HUES48 (cell line): Measurements from ENCODE around the gene MBL2.

Experiments
- H3K27ac ChIP-seq: one replicate; pipeline ENCODE4 v1.7.0; 2013; ENCODE audit warnings: low read depth, low read length, inconsistent platforms
- H3K27me3 ChIP-seq: 2 replicates; pipeline ENCODE4 v1.6.1; 2013; ENCODE audit warnings: mild to moderate bottlenecking, low read length; ENCODE audit not compliant: control insufficient read depth, insufficient read depth
- H3K36me3 ChIP-seq: 2 replicates; pipeline ENCODE4 v1.6.1; 2013; ENCODE audit warnings: low read length; ENCODE audit not compliant: control insufficient read depth, insufficient read depth
- H3K4me1 ChIP-seq: 2 replicates; pipeline ENCODE4 v1.6.1; 2013; ENCODE audit warnings: mild to moderate bottlenecking, low read length; ENCODE audit not compliant: control insufficient read depth, insufficient read depth
- H3K4me3 ChIP-seq: 2 replicates; pipeline ENCODE4 v1.5.1; 2013; ENCODE audit warnings: mild to moderate bottlenecking, low read depth, low read length
- H3K9ac ChIP-seq: 2 replicates; pipeline ENCODE4 v1.6.1; 2013; ENCODE audit warnings: mild to moderate bottlenecking, low read depth, low read length, moderate library complexity
- H3K9me3 ChIP-seq: 2 replicates; pipeline ENCODE4 v1.6.1; 2013; ENCODE audit warnings: low read length; ENCODE audit not compliant: control insufficient read depth, insufficient read depth

MBL2 gene

DNA sequence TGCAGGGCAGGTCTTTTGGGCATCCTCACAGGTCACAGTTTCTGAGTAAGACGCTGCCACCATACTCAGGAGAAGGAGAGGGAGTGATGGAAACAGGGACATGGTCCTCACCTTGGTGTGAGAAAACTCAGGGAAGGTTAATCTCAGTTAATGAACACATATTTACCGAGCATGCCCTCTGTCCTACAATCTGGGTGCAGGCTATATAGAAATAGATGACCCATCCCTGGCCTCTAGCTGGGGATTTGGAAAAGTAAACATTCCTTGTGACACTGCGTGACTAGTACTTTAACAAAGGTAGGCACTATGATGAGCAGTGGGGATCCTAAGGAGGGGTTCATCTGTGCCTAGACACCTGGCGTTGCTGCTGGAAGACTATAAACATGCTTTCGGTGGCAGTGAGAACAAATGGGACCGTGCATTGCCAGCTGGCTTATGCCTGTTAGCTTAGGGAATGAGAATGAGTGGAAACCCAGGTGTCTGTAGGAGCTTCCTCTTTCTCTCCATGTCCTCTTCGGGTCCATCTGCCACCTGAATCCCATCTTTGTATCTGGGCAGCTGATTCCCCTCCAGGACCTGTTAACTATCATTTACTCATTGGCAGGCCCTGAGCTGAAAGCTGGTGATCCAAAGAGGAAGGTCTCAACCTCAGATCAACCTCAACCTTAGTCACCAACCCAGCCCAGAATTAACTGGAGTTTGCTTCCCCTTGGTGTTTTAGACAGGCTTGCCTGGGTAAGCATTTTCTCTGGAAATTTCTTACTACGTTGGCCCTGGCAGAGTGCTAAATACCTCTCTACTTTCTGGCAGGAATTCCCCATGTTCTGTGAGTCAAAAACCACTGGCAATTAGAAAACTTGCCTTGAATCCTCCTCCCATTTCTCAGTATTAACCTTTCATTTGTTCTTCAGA lies 794 bp downstream of the MBL2 start:
- no peaks in the 10 kb centered on the region for H3K36me3 ChIP-seq
- H3K27ac ChIP-seq: no peak overlapping the region
- H3K9me3 ChIP-seq: no peaks in the 10 kb centered on the region
- no peak overlapping the region for H3K4me3 ChIP-seq
- no peaks in the 10 kb centered on the region for H3K27me3 ChIP-seq
- no peak overlapping the region for H3K9ac ChIP-seq
- H3K4me1 ChIP-seq: no peaks in the 10 kb centered on the region

DNA sequence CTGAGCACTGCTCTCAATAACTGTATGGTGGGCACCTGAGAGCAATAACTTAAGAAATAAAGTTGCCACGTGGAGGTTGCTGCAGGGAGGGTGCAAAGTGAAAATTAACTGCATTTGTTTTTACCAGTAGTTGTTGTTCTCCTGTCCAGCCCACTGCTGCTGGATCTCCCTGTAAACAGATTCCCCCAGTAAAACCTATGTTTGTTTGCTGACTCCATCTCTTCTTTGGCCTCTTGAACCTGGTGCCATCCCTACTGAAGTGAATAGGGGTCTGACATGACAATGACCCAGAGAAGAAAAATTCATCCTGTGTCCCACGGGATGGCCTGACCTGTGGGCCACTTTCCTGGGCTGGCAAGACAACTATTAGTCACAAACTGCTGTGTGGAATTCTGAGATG lies 1.7 kb downstream of the MBL2 start:
- Histone ChIP-seq H3K4me1 (no peaks in the 10 kb centered on the region), H3K36me3 (no peaks in the 10 kb centered on the region), H3K9ac (no peak overlapping the region), H3K27ac (no peak overlapping the region), H3K9me3 (no peaks in the 10 kb centered on the region), H3K27me3 (no peaks in the 10 kb centered on the region), H3K4me3 (no peak overlapping the region)

DNA sequence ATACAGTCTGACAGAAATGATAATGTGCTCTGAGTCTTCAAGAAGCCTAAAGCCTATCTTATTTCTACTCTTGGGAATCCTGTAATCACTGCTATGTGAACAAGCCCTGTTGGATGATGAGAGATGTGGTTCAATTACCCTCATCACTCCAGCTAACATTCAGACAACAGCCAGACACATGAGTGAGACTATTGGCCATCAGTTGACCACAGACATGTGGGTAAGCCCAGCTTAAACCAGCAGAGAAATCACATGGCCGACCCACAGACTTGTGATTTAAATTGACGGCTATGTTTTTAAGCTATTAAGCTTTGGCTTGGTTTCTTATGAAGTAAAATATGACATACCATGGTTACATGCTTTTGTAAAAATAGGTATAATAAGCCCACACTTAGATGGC lies 2.6 kb downstream of the MBL2 start:
- Histone ChIP-seq H3K9me3 (no peaks in the 10 kb centered on the region), H3K4me1 (no peaks in the 10 kb centered on the region), H3K27ac (no peak overlapping the region), H3K36me3 (no peaks in the 10 kb centered on the region), H3K9ac (no peak overlapping the region), H3K4me3 (no peak overlapping the region), H3K27me3 (no peaks in the 10 kb centered on the region)

DNA sequence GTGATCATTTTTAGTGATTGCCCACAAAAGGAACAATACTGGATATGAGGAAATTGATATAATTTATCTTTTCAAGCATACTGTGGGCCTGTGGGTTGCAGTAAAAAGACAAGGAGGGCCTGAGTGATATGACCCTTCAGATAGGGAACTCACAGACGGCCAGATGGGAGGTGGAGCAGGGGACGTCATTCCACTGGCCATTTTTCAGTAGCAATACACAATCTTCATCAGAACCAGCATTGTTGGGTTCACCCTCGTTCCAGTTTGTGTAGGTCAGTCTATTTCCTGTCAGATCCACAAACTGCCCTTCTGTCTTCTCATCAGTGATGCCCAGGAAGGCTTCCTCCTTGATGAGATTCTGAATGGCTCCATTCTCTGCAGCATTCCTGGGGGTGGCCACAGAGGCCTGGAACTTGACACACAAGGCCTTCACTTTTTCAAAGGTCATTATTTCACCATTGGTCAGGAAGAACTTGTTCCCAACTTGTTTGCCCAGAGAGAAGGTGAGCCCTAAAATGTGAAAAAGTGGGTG lies 4.5 kb downstream of the MBL2 start:
- Histone ChIP-seq H3K27me3 (no peaks in the 10 kb centered on the region), H3K4me3 (no peak overlapping the region), H3K4me1 (no peaks in the 10 kb centered on the region), H3K36me3 (no peaks in the 10 kb centered on the region), H3K27ac (no peak overlapping the region), H3K9ac (no peak overlapping the region), H3K9me3 (no peaks in the 10 kb centered on the region)

DNA sequence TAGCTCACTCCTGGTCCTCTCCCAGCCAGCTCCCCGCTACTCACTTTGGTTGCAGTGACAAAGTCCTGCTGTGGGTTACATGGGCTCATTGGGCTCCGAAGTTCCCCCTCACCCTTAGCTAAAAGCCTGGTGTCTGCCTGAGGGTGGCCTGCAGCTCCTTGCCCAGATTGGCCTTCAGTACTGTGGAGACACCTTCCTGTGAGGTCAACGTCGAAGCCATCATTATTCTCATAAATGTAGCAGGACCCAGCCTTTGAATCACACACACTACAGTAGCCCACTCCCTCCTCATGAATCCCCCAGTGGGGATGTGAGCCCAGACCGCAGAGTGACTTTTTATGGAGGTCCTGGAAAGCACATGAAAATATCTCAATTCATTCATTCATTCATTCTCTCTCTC lies 10.5 kb downstream of the MBL2 start:
- no peak overlapping the region for H3K9ac ChIP-seq
- H3K9me3 ChIP-seq: no peaks in the 10 kb centered on the region
- H3K4me1 ChIP-seq: no peaks in the 10 kb centered on the region
- H3K27ac ChIP-seq: no peak overlapping the region
- H3K4me3 ChIP-seq: no peak overlapping the region
- H3K36me3 ChIP-seq: no peaks in the 10 kb centered on the region
- H3K27me3 ChIP-seq: no peaks in the 10 kb centered on the region

DNA sequence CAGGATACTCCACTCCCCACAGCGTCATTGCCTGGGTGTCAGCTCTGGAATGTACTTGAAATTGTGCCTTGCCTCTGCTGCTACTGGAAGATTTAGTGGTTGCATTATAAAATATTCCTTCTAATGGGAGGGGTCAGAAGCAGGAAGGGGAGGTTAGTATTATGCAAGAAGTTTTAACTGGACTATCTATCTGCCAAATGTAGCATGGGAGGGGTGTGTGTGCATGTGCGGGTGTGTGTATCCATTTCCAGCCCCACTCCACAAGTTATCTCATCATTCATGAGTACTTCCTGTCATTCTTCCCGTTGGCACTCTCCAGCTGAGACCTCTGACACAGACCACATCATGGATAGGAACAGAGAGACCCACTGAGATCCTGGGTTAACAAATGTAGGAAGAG lies 13.4 kb downstream of the MBL2 start:
- no peaks in the 10 kb centered on the region for H3K36me3 ChIP-seq
- H3K9me3 ChIP-seq: no peaks in the 10 kb centered on the region
- H3K9ac ChIP-seq: no peak overlapping the region
- no peaks in the 10 kb centered on the region for H3K4me1 ChIP-seq
- no peak overlapping the region for H3K27ac ChIP-seq
- H3K27me3 ChIP-seq: no peaks in the 10 kb centered on the region
- H3K4me3 ChIP-seq: no peak overlapping the region

DNA sequence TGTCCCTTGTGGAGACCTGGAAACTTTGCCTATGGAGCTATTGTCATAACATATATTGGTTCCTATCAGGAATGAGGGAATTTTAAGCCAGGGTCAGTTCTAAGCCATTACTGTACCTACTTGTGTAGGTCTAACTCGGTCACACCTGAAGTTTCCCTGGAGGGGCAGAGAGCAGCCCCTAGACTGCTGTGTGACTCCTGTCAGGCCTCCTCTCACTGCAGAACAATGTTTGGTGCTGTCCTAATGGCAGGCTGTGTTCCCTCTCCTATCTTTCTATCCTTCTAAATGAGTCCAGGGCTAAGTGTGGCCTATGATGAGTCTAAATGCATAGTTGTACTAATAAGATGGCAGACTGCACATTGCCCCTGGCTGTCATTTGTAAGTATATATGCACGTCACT lies 14.2 kb downstream of the MBL2 start:
- no peaks in the 10 kb centered on the region for H3K36me3 ChIP-seq
- H3K4me1 ChIP-seq: no peaks in the 10 kb centered on the region
- H3K9me3 ChIP-seq: no peaks in the 10 kb centered on the region
- no peak overlapping the region for H3K9ac ChIP-seq
- no peaks in the 10 kb centered on the region for H3K27me3 ChIP-seq
- no peak overlapping the region for H3K4me3 ChIP-seq
- H3K27ac ChIP-seq: no peak overlapping the region

DNA sequence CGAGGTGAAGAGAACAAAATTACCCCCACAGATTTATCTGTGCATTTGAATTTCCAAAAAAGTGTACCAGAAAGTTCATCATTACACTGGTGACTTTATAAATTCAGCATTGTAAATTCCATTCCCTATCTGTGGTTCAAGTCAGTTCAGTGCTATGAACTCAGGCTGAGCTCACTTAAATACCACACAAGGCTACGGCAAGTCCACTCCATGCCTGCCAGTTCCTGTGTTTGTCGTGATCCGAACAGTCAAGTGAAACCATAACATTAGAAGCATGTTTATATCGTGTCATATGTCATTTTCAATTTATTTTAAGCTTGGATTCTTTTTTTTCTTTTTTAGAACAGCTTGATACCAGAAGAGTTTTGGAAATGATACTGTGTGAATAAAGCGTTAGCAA lies 14.8 kb downstream of the MBL2 start:
- Histone ChIP-seq H3K27ac (no peak overlapping the region), H3K9ac (no peak overlapping the region), H3K4me1 (no peaks in the 10 kb centered on the region), H3K27me3 (no peaks in the 10 kb centered on the region), H3K9me3 (no peaks in the 10 kb centered on the region), H3K4me3 (no peak overlapping the region), H3K36me3 (no peaks in the 10 kb centered on the region)

DNA sequence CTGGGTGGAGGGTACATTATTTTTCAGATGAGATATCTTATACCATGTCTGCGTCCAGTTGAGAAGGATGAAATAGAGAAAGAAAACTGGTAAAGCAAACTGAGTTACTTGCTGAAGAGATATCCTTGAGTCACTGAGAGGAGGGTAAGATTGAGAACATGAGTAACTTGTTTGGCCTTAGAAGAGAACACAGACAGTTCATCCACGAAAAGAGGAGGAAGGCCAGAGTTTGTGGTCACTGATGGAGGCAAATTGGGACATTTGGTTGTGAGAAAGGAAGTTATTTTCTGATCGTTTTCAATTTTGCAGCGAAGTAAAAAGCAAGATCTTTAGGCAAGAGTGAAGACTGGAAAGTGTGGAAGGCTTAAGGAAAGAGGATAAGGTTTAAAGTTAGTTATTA lies 15.6 kb downstream of the MBL2 start:
- Histone ChIP-seq H3K36me3 (no peaks in the 10 kb centered on the region), H3K9ac (no peak overlapping the region), H3K4me3 (no peak overlapping the region), H3K27ac (no peak overlapping the region), H3K27me3 (no peaks in the 10 kb centered on the region), H3K9me3 (no peaks in the 10 kb centered on the region), H3K4me1 (no peaks in the 10 kb centered on the region)

DNA sequence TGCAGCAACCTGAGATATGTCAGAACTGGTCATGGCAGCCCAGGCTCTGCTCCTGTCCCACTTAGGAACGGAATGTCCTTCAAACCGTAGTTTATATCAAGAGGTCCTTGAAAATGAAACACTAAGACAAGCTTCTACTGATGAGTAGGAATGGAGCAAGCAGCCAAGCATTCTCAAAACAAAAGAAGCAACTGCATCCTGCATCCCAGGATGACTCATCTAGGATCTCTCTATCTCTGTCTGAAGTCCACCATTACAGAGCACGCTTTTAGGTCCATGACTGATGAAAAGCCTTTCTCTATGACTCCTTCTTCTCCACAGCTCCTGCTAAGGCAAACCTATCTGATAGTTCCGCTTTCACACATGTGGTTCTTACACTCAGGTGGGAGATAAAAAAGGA lies 16.3 kb downstream of the MBL2 start:
- no peaks in the 10 kb centered on the region for H3K9me3 ChIP-seq
- H3K27me3 ChIP-seq: no peaks in the 10 kb centered on the region
- no peak overlapping the region for H3K9ac ChIP-seq
- H3K4me3 ChIP-seq: no peak overlapping the region
- no peaks in the 10 kb centered on the region for H3K4me1 ChIP-seq
- H3K36me3 ChIP-seq: no peaks in the 10 kb centered on the region
- no peak overlapping the region for H3K27ac ChIP-seq

DNA sequence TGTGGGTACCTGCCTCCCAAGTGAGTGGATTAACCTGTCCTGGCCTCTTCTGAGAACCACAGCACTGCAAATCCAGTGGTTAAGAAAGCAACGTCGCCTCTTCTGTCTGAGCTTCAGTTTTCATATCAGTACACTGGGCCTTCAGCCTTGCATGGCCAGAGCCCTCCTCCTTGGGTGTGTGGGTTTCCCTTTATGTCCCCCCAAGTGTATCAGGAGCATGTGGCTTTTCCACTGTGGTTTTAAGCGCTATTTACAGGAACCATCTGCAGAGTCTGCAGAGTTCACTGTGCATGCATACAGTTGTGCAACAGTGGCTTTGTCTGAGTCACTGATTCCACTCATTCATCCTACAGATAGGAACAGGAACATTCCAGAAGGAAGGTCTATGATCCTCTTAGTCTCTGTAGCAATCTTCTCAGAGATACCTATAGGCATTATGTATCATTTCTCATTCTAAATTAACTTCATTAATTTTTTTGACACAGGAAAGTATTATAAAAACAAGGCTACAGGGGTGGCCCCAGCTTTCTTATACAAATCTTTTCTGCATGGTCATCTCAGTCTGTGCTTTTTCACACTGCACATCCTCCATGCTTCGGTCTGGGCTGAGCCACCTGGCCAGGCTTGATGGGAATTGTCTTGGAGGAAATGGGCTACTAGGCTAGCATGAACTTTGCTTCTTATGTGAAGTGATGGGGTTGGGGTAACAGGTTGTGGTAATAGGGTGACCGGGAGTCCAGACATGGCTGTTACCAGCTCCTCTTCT lies 17.1 kb downstream of the MBL2 start:
- no peak overlapping the region for H3K9ac ChIP-seq
- no peaks in the 10 kb centered on the region for H3K27me3 ChIP-seq
- H3K9me3 ChIP-seq: no peaks in the 10 kb centered on the region
- H3K27ac ChIP-seq: no peak overlapping the region
- H3K4me3 ChIP-seq: no peak overlapping the region
- no peaks in the 10 kb centered on the region for H3K36me3 ChIP-seq
- no peaks in the 10 kb centered on the region for H3K4me1 ChIP-seq
